ENCODE results near the gene HPSE. TPM values are rescaled to one million over a fixed set of nuclear protein-coding genes. Genes with fewer than 3 reads are reported as not detected.
A peak's percentile ranks its signal among the peaks of the same experiment; 100 is the strongest.

The HPSE gene
- total RNA-seq, 1 donor from 2014 or later = 1.8 TPM

DNA sequence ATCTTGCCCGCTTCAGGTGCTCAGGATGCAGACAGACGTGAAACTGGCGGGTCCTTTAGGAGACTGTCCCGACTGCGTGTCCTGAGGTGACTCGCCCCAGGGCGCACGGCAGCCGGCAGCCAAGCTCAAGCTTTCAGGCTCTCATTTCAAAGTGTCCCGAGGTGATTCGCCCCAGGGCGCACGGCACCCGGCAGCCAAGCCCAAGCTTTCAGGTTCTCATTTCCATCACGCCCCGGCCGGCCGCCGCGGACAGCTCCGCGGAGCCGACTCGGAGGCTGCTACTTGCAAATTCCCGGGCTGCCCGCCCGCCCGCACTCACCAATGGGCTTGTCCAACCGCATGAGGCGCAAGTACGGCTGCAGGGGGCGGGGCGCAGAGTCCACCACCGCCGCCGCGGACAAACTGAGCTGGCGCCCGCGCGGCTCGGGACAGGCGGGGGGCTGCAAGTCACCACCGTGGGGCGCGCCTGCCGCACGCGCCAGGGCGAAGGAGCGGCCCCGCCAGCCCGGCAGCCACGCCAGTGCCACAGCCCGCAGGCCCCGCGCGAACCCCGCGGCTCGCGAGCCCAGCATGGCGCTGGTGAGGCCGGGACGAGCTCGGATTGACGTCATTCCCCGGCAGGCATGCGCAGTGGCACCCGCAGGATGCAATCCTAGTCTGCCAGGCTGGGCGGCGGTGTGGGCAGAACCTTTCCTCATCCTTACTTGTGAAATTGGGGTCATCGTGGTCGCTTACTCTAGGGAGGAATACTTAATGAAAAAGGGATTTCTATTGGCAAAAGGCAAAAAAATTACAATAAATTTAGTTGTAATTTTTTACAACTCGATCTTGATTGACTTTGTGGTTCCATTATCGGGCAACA is 50.2 kb downstream of the HPSE start, which contains the start of gene COQ2:
Gene COQ2, minus strand, starts transcription at position 606 of the 862 bp plus-strand sequence. Its CDS starts 34 bp downstream, at position 572.
- Mint-ChIP-seq H3K27me3 (ENCODE audit: unreplicated experiment) (no peaks in the 10 kb centered on the region), H3K27ac (ENCODE audit: unreplicated experiment) (peak within 1 kb of the TSS; percentile 46), H3K9me3 (ENCODE audit: unreplicated experiment) (peaks cover 8% of the 10 kb centered on the region), H3K4me3 (ENCODE audit: unreplicated experiment) (peak within 1 kb of the TSS; percentile 95), H3K4me1 (ENCODE audit: low read depth, unreplicated experiment) (peaks cover 11% of the 10 kb centered on the region), H3K36me3 (ENCODE audit: unreplicated experiment) (no peaks in the 10 kb centered on the region)
- DNase-seq = peak; percentile 98
- TF ChIP-seq, protein P1, sequence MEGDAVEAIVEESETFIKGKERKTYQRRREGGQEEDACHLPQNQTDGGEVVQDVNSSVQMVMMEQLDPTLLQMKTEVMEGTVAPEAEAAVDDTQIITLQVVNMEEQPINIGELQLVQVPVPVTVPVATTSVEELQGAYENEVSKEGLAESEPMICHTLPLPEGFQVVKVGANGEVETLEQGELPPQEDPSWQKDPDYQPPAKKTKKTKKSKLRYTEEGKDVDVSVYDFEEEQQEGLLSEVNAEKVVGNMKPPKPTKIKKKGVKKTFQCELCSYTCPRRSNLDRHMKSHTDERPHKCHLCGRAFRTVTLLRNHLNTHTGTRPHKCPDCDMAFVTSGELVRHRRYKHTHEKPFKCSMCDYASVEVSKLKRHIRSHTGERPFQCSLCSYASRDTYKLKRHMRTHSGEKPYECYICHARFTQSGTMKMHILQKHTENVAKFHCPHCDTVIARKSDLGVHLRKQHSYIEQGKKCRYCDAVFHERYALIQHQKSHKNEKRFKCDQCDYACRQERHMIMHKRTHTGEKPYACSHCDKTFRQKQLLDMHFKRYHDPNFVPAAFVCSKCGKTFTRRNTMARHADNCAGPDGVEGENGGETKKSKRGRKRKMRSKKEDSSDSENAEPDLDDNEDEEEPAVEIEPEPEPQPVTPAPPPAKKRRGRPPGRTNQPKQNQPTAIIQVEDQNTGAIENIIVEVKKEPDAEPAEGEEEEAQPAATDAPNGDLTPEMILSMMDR (IDR thresholded peaks at IDR 0.05; ENCODE audit: partially characterized antibody, unreplicated experiment) = peak; percentile 44

DNA sequence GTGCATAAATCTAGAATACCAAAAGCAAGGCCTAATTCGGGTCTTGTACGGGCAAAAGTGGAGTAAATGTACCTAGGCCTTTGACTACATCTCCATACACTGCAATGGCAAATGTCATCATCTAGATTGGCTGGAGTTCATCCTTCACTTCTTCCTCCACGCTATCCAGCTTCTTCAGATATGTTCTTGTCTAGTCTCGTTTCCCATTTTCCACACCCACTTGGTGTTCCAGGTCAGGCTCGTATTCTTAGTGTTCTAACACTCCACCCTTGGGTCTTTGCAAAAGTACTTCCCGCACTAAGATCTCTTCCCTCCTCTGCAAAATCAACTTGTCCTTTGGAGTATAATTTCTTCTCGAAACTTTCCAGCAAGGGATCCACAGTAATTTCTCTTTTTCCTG is 51.5 kb downstream of the HPSE start:
- Mint-ChIP-seq H3K9me3 (ENCODE audit: unreplicated experiment) (peaks cover 8% of the 10 kb centered on the region), H3K4me1 (ENCODE audit: low read depth, unreplicated experiment) (peaks cover 11% of the 10 kb centered on the region), H3K27ac (ENCODE audit: unreplicated experiment) (no peak overlapping the region), H3K36me3 (ENCODE audit: unreplicated experiment) (no peaks in the 10 kb centered on the region), H3K4me3 (ENCODE audit: unreplicated experiment) (peak overlapping the region; percentile 95), H3K27me3 (ENCODE audit: unreplicated experiment) (no peaks in the 10 kb centered on the region)
- TF ChIP-seq, protein P1 (IDR thresholded peaks at IDR 0.05; ENCODE audit: partially characterized antibody, unreplicated experiment) = no peak
- no peak for DNase-seq

DNA sequence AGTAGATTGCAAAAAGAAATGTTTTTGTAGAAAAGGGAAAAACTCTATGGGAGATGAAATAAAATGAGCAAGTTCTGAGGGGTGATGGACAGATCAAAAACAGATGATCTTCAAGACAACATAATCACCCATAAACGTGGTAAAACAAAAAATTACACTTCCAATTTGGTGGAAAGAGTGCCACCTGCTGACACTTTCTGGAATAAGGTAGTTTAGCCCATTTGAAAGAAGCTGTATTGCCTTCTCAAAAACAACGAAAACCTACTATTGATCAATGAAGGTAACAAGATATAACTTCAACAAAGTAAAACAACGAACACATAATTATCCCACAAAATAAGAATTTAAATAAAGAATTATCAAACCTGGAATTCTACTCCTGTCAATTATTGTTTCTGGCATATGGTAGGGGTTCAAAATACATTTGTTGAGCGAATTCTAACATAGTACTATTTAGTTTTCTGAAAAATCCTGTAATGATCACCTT is 52.6 kb downstream of the HPSE start:
- H3K4me3 Mint-ChIP-seq (ENCODE audit: unreplicated experiment) = no peak overlapping the region
- no peaks in the 10 kb centered on the region for H3K27me3 Mint-ChIP-seq (ENCODE audit: unreplicated experiment)
- no peak for DNase-seq
- no peaks in the 10 kb centered on the region for H3K36me3 Mint-ChIP-seq (ENCODE audit: unreplicated experiment)
- H3K9me3 Mint-ChIP-seq (ENCODE audit: unreplicated experiment) = peaks cover 8% of the 10 kb centered on the region
- TF ChIP-seq, protein P1 (IDR thresholded peaks at IDR 0.05; ENCODE audit: partially characterized antibody, unreplicated experiment) = peak; percentile 76
- H3K27ac Mint-ChIP-seq (ENCODE audit: unreplicated experiment) = no peak overlapping the region
- H3K4me1 Mint-ChIP-seq (ENCODE audit: low read depth, unreplicated experiment) = peaks cover 11% of the 10 kb centered on the region

- no peak overlapping the region for H3K4me3 Mint-ChIP-seq (ENCODE audit: unreplicated experiment)
- peaks cover 8% of the 10 kb centered on the region for H3K9me3 Mint-ChIP-seq (ENCODE audit: unreplicated experiment)
- no peak overlapping the region for H3K27ac Mint-ChIP-seq (ENCODE audit: unreplicated experiment)
- DNase-seq = no peak
- H3K4me1 Mint-ChIP-seq (ENCODE audit: low read depth, unreplicated experiment) = peaks cover 11% of the 10 kb centered on the region
- no peaks in the 10 kb centered on the region for H3K27me3 Mint-ChIP-seq (ENCODE audit: unreplicated experiment)
- TF ChIP-seq, protein P1 (IDR thresholded peaks at IDR 0.05; ENCODE audit: partially characterized antibody, unreplicated experiment) = no peak
- no peaks in the 10 kb centered on the region for H3K36me3 Mint-ChIP-seq (ENCODE audit: unreplicated experiment)
These were observed 53.3 kb downstream of the HPSE start for GRCh38 chr4:83281307-83281706.
